ENCODE results near the gene CKAP4.

Gene CKAP4

GRCh38 chr12:106274012-106274411 is 26.2 kb upstream of the CKAP4 start:
- no peak for DNase-seq

GRCh38 chr12:106273491-106273890 is 25.7 kb upstream of the CKAP4 start:
- DNase-seq, result no peak

DNA sequence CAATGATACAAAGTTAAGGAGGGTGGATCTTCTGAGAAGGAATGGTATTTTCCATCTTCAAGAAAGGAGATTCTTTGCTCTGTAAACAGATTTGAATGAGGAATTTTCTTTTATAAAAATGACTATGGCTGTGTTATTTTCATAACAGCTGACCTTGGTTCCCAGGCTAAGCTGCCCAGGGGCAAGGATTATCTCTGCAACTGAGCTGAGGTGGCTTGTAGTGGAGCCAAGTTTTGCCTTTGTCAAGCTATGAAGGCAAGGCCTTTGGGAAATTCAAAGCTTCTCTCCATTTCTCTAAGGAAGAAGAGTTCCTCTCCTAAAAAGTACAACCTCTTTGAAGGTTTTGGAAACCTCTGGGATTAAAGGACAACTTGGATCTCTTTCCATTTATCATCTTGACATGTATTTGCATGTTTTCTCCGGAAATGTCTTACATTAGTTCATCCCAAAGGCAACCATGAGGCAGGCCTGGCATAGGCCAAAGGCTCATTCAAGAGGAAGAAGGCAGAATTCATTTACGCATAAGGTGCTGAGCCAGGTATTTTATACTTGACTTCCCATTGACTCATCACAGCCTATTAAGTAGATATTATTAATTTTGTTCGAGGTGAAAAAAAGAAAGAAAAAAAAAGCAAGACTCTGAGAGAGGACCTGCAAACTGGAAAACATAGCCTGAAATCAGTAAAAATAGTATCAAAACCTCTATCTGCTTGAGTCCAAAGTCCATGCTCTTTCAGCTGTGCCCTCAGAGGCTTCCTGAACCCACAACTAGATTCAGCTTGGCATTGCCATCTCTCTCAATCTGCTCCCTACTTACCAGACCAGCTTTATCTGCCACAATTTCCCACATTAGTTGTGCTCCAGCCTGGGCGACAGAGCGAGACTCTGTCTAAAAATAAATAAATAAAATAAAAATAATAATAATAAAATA is 24.0 kb upstream of the CKAP4 start:
- DNase-seq, result no peak

DNA sequence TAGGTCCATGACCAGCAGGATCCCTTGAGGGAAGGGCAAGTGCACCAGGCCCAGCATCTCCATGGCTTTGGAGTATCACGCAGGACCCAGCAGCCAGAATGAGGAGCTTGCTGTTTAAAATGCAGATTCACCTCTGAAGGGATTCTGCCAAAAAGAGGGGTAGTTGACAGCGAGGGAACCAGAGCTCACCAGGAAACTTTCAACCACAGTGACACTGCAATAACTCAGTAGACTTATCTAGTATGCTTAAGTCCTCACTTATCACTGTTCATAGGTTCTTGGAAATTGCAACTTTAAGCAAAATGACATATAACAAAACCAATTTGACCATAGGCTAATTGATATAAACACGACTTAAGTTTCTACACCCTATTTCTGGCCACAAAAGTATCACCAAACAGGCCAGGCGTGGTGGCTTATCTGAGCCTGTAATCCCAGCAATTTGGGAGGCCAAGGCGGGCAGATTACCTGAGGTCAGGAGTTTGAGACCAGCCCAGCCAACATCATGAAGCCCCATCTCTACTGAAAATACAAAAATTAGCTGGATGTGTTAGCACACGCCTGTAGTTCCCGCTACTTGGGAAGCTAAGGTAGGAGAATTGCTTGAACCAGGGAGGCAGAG is 21.4 kb upstream of the CKAP4 start:
- DNase-seq, result no peak

DNA sequence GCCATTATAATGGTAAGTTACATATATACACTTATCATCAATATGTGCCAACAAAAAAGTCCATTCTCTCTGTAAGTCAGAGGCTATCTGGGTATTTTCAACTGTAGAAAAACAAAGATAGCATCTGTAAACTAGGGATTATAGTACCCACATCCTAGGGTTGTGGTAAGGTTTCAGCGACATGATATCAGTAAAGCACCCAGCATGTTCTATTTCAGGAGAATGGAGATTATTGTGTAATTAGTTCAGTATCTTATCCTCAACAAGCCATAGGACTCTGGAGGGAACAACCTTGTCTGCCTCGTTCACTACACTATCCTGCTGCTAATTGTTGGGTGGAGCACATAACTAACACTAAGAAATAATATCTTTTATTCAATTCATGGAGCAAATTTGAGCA is 19.7 kb upstream of the CKAP4 start:
- DNase-seq, result no peak

DNA sequence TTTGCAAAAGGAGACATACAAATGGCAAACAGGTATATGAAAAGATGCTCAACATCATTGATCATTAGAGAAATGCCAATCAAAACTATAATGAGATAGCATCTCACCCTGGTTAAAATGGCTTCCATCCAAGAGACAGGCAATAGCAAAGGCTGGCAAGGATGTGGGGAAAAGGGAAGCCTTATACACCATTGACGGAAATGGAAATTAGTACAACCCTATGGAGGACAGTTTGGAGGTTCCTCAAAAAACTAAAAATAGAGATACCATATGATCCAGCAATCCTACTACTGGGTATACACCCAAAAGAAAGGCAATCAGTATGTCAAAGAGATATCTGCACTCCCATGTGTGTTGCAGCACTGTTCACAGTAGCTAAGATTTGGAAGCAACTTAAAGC is 17.3 kb upstream of the CKAP4 start:
- no peak for DNase-seq

DNA sequence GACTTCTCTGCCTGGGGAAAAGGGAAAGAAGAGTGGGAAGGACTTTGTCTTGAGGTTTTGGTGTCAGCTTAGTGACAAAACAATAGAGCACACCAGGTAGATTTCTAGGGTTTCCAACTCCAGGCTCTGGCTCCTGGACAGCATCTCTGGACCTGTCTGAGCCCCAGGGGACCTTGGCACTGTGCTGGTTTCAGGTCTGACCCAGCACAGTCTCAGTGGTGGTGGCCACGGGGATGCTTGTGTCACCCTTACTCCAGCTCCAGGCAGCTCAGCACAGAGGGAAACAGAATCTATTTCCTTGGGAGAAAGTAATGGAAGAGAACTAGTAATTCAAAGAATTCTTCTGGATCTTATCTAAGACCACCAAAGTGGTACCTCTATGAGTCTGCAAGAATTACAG is 11.1 kb upstream of the CKAP4 start:
- DNase-seq, result no peak

DNA sequence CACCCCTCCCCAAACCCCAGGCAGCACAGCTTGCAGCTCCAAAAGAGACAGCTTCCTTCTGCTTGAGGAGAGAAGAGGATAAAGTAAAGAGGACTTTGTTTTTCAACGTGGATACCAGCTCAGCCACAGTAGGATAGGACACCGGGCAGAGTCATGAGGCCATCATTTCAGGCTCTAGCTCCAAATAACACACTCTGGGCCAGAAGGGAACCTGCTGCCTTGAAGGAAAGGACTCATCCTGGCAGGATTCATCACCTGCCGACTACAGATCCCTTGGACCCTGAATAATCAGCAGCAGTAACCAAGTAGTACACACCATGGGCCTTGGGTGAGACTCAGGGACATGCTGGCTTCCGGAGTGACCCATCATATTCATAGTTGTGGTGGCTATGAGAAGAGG is 10.4 kb upstream of the CKAP4 start:
- no peak for DNase-seq

GRCh38 chr12:106256524-106256923 is 8.7 kb upstream of the CKAP4 start:
- no peak for DNase-seq

GRCh38 chr12:106255952-106256351 is 8.1 kb upstream of the CKAP4 start:
- no peak for DNase-seq

- DNase-seq, result no peak
Observed at GRCh38 chr12:106255493-106255892, 7.7 kb upstream of the CKAP4 start.

GRCh38 chr12:106254724-106255123 is 6.9 kb upstream of the CKAP4 start:
- no peak for DNase-seq

DNA sequence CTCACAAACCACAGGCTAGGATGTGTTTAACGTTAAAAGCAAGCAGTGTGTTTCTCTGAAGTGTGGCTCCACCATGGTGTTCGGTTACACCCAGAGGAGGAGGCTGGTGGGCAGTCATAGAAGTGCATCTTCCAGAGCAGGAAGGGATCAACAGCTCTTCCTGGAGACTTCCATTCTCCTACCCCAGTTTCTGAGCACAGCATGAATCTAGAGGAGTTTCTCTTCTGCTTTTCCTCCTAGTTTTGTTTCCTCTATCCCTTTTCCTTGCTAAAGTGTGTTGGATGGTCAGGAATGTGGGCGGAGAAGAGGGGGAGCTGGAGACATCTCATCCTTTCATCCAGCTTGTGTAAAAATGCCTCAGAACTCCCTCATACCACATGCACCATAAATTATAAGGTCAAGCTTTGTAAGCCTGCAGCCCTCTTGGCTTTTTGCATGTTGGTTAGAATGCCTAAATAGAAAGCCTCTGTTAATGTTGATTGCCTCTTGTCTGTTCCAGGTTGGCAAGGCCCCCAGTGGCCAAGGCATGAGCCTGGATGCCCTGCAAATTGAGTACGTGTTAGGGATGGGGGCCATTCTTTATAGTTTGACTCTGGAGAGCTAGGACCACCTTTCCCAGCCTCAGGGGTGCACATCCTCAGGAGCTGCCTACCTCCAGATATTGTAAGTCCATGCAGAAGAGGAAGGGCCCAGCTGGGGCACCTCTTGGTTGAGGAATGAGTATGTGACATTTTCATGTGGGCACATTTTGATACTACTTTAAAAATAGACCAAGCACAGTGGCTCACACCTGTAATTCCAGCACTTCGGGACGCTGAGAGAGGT is 4.0 kb upstream of the CKAP4 start:
- DNase-seq, result no peak

GRCh38 chr12:106249411-106250135 is 1.8 kb upstream of the CKAP4 start:
- no peak for DNase-seq

- no peak for DNase-seq
Observed at GRCh38 chr12:106248846-106249371, 1.1 kb upstream of the CKAP4 start.

GRCh38 chr12:106248312-106248845 is 559 bp upstream of the CKAP4 start:
- peak; percentile 18 for DNase-seq

DNA sequence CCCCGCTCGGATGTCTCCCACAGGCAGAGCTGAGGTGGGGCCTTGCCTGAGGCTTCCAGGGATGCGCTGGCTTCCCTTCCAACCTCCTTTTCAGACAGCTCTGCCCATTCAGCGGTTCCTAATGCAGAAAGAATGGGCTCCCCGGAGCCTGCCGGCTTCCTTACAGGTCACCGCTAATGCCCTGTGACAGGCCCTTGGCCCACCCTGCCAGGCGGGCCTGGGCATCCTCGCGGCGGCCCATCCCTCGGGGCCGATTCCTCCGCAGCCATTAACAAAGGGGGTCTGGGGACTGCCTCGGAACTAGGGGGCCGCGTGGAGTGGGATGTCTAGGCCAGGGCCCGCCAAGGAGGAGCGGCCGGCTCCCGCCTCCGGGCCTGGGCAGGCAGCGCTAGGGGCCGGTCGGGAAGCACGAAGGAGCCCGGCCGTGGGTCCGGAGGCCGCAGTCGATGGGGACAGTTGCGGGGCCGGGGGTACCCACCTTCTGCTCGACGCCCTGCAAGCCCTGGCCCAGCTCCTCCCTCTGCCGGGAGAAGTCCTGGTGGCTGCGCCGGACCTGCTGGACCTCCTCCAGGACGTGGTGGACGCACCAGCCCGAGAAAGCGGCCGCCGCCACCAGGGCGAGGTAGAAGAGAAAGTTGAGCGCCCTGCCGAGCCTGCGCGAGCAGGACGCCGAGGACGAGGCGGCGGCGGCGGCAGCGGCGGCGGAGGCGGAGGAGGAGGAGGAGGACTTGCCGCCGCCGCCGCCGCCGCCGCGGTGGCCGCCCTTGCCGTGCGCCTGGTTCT is 738 bp downstream of the CKAP4 start:
- no peak for DNase-seq

GRCh38 chr12:106245767-106246166 is 2.1 kb downstream of the CKAP4 start:
- no peak for DNase-seq

- DNase-seq, result no peak
Observed at GRCh38 chr12:106243620-106244019, 4.2 kb downstream of the CKAP4 start.

- no peak for DNase-seq
Observed at GRCh38 chr12:106240821-106241220, 7.0 kb downstream of the CKAP4 start.

GRCh38 chr12:106239951-106240335 is 7.9 kb downstream of the CKAP4 start:
- DNase-seq, result no peak
